ENCODE measurements around the gene SFRP2.

GRCh38 chr4:153766758-153767157 lies 22.1 kb downstream of the SFRP2 start:
- no peak for TF ChIP-seq POLR2AphosphoS5 (IDR thresholded peaks at IDR 0.05; ENCODE audit: low read depth)
- no peak for TF ChIP-seq CTCF (IDR thresholded peaks at IDR 0.05; ENCODE audit: insufficient read depth, low read length)
